ENCODE results near the gene PHC2. TPM values are rescaled to one million over a fixed set of nuclear protein-coding genes. Genes with fewer than 3 reads are reported as not detected.

PHC2 gene
- total RNA-seq, 1 donor from 2014 or later, result 31.3 TPM

GRCh38 chr1:33377013-33377412 is 53.9 kb downstream of the PHC2 start:
- H3K9ac ChIP-seq (ENCODE audit: low read depth in 1 of 3, low read length in 3 of 3), result no peak overlapping the region
- no peaks in the 10 kb centered on the region for H3K27me3 ChIP-seq (ENCODE audit: control insufficient read depth in 3 of 3, insufficient read depth in 3 of 3, low read length in 3 of 3)
- peaks cover 11 to 45% (median 30%) of the 10 kb centered on the region in 3 donors for H3K4me1 ChIP-seq (ENCODE audit: control insufficient read depth in 3 of 3, insufficient read depth in 3 of 3, low read length in 3 of 3)
- H3K9me3 ChIP-seq (ENCODE audit: control insufficient read depth in 3 of 3, low read length in 3 of 3), result no peaks in the 10 kb centered on the region
- H3K27ac ChIP-seq (ENCODE audit: low read depth, low read length), result no peak overlapping the region
- no peak overlapping the region for H3K4me3 ChIP-seq (ENCODE audit: low read length in 3 of 3)
- H3K36me3 ChIP-seq (ENCODE audit: control insufficient read depth in 3 of 3, insufficient read depth in 3 of 3, low read length in 3 of 3), result peaks cover 2 to 4% (median 2%) of the 10 kb centered on the region in 3 donors

GRCh38 chr1:33375316-33375715 is 55.6 kb downstream of the PHC2 start:
- Histone ChIP-seq H3K4me1 (ENCODE audit: control insufficient read depth in 3 of 3, insufficient read depth in 3 of 3, low read length in 3 of 3) (peaks cover 11 to 43% (median 34%) of the 10 kb centered on the region in 3 donors), H3K27ac (ENCODE audit: low read depth, low read length) (peak overlapping the region; percentile 85), H3K9me3 (ENCODE audit: control insufficient read depth in 3 of 3, low read length in 3 of 3) (no peaks in the 10 kb centered on the region), H3K36me3 (ENCODE audit: control insufficient read depth in 3 of 3, insufficient read depth in 3 of 3, low read length in 3 of 3) (peaks cover 4 to 11% (median 8%) of the 10 kb centered on the region in 3 donors), H3K9ac (ENCODE audit: low read depth in 1 of 3, low read length in 3 of 3) (peak overlapping the region in 1 of 3 donors; percentile 11), H3K4me3 (ENCODE audit: low read length in 3 of 3) (no peak overlapping the region), H3K27me3 (ENCODE audit: control insufficient read depth in 3 of 3, insufficient read depth in 3 of 3, low read length in 3 of 3) (no peaks in the 10 kb centered on the region)

GRCh38 chr1:33374336-33375105 is 56.4 kb downstream of the PHC2 start:
- Histone ChIP-seq H3K36me3 (ENCODE audit: control insufficient read depth in 3 of 3, insufficient read depth in 3 of 3, low read length in 3 of 3) (peaks cover 7 to 11% (median 10%) of the 10 kb centered on the region in 3 donors), H3K9ac (ENCODE audit: low read depth in 1 of 3, low read length in 3 of 3) (peak overlapping the region; percentile 43 to 54 (median 47)), H3K27me3 (ENCODE audit: control insufficient read depth in 3 of 3, insufficient read depth in 3 of 3, low read length in 3 of 3) (no peaks in the 10 kb centered on the region), H3K27ac (ENCODE audit: low read depth, low read length) (peak overlapping the region; percentile 85), H3K4me3 (ENCODE audit: low read length in 3 of 3) (no peak overlapping the region), H3K4me1 (ENCODE audit: control insufficient read depth in 3 of 3, insufficient read depth in 3 of 3, low read length in 3 of 3) (peaks cover 11 to 37% (median 37%) of the 10 kb centered on the region in 3 donors), H3K9me3 (ENCODE audit: control insufficient read depth in 3 of 3, low read length in 3 of 3) (no peaks in the 10 kb centered on the region)

- peaks cover 11 to 36% (median 36%) of the 10 kb centered on the region in 3 donors for H3K4me1 ChIP-seq (ENCODE audit: control insufficient read depth in 3 of 3, insufficient read depth in 3 of 3, low read length in 3 of 3)
- H3K27ac ChIP-seq (ENCODE audit: low read depth, low read length), result peak overlapping the region; percentile 85
- H3K36me3 ChIP-seq (ENCODE audit: control insufficient read depth in 3 of 3, insufficient read depth in 3 of 3, low read length in 3 of 3), result peaks cover 14 to 17% (median 16%) of the 10 kb centered on the region in 3 donors
- H3K4me3 ChIP-seq (ENCODE audit: low read length in 3 of 3), result no peak overlapping the region
- H3K9ac ChIP-seq (ENCODE audit: low read depth in 1 of 3, low read length in 3 of 3), result no peak overlapping the region
- H3K9me3 ChIP-seq (ENCODE audit: control insufficient read depth in 3 of 3, low read length in 3 of 3), result no peaks in the 10 kb centered on the region
- no peaks in the 10 kb centered on the region for H3K27me3 ChIP-seq (ENCODE audit: control insufficient read depth in 3 of 3, insufficient read depth in 3 of 3, low read length in 3 of 3)
Measured at GRCh38 chr1:33373606-33374005, 57.3 kb downstream of the PHC2 start.

- no peak overlapping the region for H3K9ac ChIP-seq (ENCODE audit: low read depth in 1 of 3, low read length in 3 of 3)
- H3K4me1 ChIP-seq (ENCODE audit: control insufficient read depth in 3 of 3, insufficient read depth in 3 of 3, low read length in 3 of 3), result peaks cover 11 to 38% (median 38%) of the 10 kb centered on the region in 3 donors
- H3K9me3 ChIP-seq (ENCODE audit: control insufficient read depth in 3 of 3, low read length in 3 of 3), result no peaks in the 10 kb centered on the region
- no peak overlapping the region for H3K4me3 ChIP-seq (ENCODE audit: low read length in 3 of 3)
- H3K27me3 ChIP-seq (ENCODE audit: control insufficient read depth in 3 of 3, insufficient read depth in 3 of 3, low read length in 3 of 3), result no peaks in the 10 kb centered on the region
- peaks cover 14 to 17% (median 16%) of the 10 kb centered on the region in 3 donors for H3K36me3 ChIP-seq (ENCODE audit: control insufficient read depth in 3 of 3, insufficient read depth in 3 of 3, low read length in 3 of 3)
- H3K27ac ChIP-seq (ENCODE audit: low read depth, low read length), result no peak overlapping the region
Measured at GRCh38 chr1:33372677-33373076, 58.2 kb downstream of the PHC2 start.

- H3K9me3 ChIP-seq (ENCODE audit: control insufficient read depth in 3 of 3, low read length in 3 of 3), result no peaks in the 10 kb centered on the region
- no peak overlapping the region for H3K4me3 ChIP-seq (ENCODE audit: low read length in 3 of 3)
- peaks cover 14 to 17% (median 16%) of the 10 kb centered on the region in 3 donors for H3K36me3 ChIP-seq (ENCODE audit: control insufficient read depth in 3 of 3, insufficient read depth in 3 of 3, low read length in 3 of 3)
- H3K9ac ChIP-seq (ENCODE audit: low read depth in 1 of 3, low read length in 3 of 3), result no peak overlapping the region
- H3K27me3 ChIP-seq (ENCODE audit: control insufficient read depth in 3 of 3, insufficient read depth in 3 of 3, low read length in 3 of 3), result no peaks in the 10 kb centered on the region
- peaks cover 16 to 43% (median 41%) of the 10 kb centered on the region in 3 donors for H3K4me1 ChIP-seq (ENCODE audit: control insufficient read depth in 3 of 3, insufficient read depth in 3 of 3, low read length in 3 of 3)
- no peak overlapping the region for H3K27ac ChIP-seq (ENCODE audit: low read depth, low read length)
Measured at GRCh38 chr1:33372162-33372561, 58.7 kb downstream of the PHC2 start.

- no peak overlapping the region for H3K4me3 ChIP-seq (ENCODE audit: low read length in 3 of 3)
- no peaks in the 10 kb centered on the region for H3K9me3 ChIP-seq (ENCODE audit: control insufficient read depth in 3 of 3, low read length in 3 of 3)
- no peak overlapping the region for H3K27ac ChIP-seq (ENCODE audit: low read depth, low read length)
- peaks cover 14 to 17% (median 16%) of the 10 kb centered on the region in 3 donors for H3K36me3 ChIP-seq (ENCODE audit: control insufficient read depth in 3 of 3, insufficient read depth in 3 of 3, low read length in 3 of 3)
- peaks cover 24 to 52% (median 47%) of the 10 kb centered on the region in 3 donors for H3K4me1 ChIP-seq (ENCODE audit: control insufficient read depth in 3 of 3, insufficient read depth in 3 of 3, low read length in 3 of 3)
- no peaks in the 10 kb centered on the region for H3K27me3 ChIP-seq (ENCODE audit: control insufficient read depth in 3 of 3, insufficient read depth in 3 of 3, low read length in 3 of 3)
- no peak overlapping the region for H3K9ac ChIP-seq (ENCODE audit: low read depth in 1 of 3, low read length in 3 of 3)
Measured at GRCh38 chr1:33371334-33371733, 59.6 kb downstream of the PHC2 start.

GRCh38 chr1:33370827-33371226 is 60.1 kb downstream of the PHC2 start:
- peaks cover 14 to 17% (median 16%) of the 10 kb centered on the region in 3 donors for H3K36me3 ChIP-seq (ENCODE audit: control insufficient read depth in 3 of 3, insufficient read depth in 3 of 3, low read length in 3 of 3)
- no peak overlapping the region for H3K4me3 ChIP-seq (ENCODE audit: low read length in 3 of 3)
- peaks cover 29 to 56% (median 52%) of the 10 kb centered on the region in 3 donors for H3K4me1 ChIP-seq (ENCODE audit: control insufficient read depth in 3 of 3, insufficient read depth in 3 of 3, low read length in 3 of 3)
- H3K9me3 ChIP-seq (ENCODE audit: control insufficient read depth in 3 of 3, low read length in 3 of 3), result no peaks in the 10 kb centered on the region
- H3K27ac ChIP-seq (ENCODE audit: low read depth, low read length), result no peak overlapping the region
- peak overlapping the region in 1 of 3 donors; percentile 64 for H3K9ac ChIP-seq (ENCODE audit: low read depth in 1 of 3, low read length in 3 of 3)
- H3K27me3 ChIP-seq (ENCODE audit: control insufficient read depth in 3 of 3, insufficient read depth in 3 of 3, low read length in 3 of 3), result no peaks in the 10 kb centered on the region

GRCh38 chr1:33370301-33370700 is 60.6 kb downstream of the PHC2 start:
- Histone ChIP-seq H3K4me3 (ENCODE audit: low read length in 3 of 3) (no peak overlapping the region), H3K4me1 (ENCODE audit: control insufficient read depth in 3 of 3, insufficient read depth in 3 of 3, low read length in 3 of 3) (peaks cover 34 to 60% (median 52%) of the 10 kb centered on the region in 3 donors), H3K27me3 (ENCODE audit: control insufficient read depth in 3 of 3, insufficient read depth in 3 of 3, low read length in 3 of 3) (no peaks in the 10 kb centered on the region), H3K27ac (ENCODE audit: low read depth, low read length) (no peak overlapping the region), H3K9me3 (ENCODE audit: control insufficient read depth in 3 of 3, low read length in 3 of 3) (no peaks in the 10 kb centered on the region), H3K9ac (ENCODE audit: low read depth in 1 of 3, low read length in 3 of 3) (peak overlapping the region in 1 of 3 donors; percentile 64), H3K36me3 (ENCODE audit: control insufficient read depth in 3 of 3, insufficient read depth in 3 of 3, low read length in 3 of 3) (peaks cover 14 to 17% (median 16%) of the 10 kb centered on the region in 3 donors)

GRCh38 chr1:33369764-33370163 is 61.1 kb downstream of the PHC2 start:
- Histone ChIP-seq H3K27me3 (ENCODE audit: control insufficient read depth in 3 of 3, insufficient read depth in 3 of 3, low read length in 3 of 3) (no peaks in the 10 kb centered on the region), H3K36me3 (ENCODE audit: control insufficient read depth in 3 of 3, insufficient read depth in 3 of 3, low read length in 3 of 3) (peaks cover 14 to 17% (median 16%) of the 10 kb centered on the region in 3 donors), H3K4me1 (ENCODE audit: control insufficient read depth in 3 of 3, insufficient read depth in 3 of 3, low read length in 3 of 3) (peaks cover 36 to 60% (median 52%) of the 10 kb centered on the region in 3 donors), H3K27ac (ENCODE audit: low read depth, low read length) (no peak overlapping the region), H3K9me3 (ENCODE audit: control insufficient read depth in 3 of 3, low read length in 3 of 3) (no peaks in the 10 kb centered on the region), H3K9ac (ENCODE audit: low read depth in 1 of 3, low read length in 3 of 3) (peak overlapping the region in 1 of 3 donors; percentile 8), H3K4me3 (ENCODE audit: low read length in 3 of 3) (no peak overlapping the region)
